ENCODE measurements around the gene GHRL.
A peak's percentile ranks its signal among the peaks of the same experiment; 100 is the strongest.

Gene GHRL

GRCh38 chr3:10240799-10241198, 51.9 kb downstream of the GHRL start:
- DNase-seq, result no peak

DNA sequence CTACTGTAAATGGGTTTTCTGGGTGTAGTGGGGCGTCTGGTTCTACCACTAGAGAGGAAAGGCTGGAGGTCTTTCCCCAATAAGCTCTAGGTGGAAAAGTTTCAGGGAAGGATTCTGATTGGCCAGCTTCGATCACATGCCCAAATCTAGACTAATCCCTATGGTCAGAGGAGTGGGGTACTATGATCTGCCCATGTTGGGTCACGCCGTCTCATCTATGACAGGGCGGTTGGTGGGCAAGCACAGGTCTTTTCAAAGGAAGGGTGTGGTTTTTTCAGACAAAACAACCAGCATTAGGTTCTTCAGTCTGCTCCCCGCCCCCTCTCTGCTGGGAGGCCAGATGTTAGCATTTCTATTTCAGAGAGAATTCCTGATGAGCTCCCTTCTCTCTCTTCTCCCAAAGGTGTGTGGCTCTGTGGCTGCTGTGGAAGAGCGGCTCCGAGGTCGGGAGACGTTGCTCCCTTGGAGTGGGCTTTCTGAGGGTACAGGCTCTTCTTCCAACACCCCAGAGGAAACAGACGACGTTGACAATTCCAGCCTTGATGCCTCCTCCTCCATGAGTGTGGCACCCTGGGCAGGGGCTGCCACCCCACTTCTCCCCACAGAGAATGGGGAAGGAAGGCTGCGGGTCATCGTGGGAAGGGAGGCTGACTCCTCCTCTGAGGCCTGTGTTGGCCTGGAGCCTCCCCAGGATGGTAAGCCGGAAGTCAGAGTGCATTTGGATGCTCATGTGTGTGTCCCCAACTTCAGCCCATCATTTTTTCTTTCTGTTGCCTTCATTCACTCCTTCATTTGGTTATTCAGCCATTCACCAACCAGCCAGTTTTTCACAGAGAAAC, 54.2 kb downstream of the GHRL start:
- DNase-seq, result peak; percentile 82

Data from CD4-positive, alpha-beta T cell treated with Interleukin-4 for 4 hours (primary cell).